ENCODE results near the gene AMOTL1. TPM values are rescaled to one million over a fixed set of nuclear protein-coding genes. Genes with fewer than 3 reads are reported as not detected.

Gene AMOTL1
- total RNA-seq, 2 donors from 2014 or later: 56.7 to 59.5 TPM

DNA sequence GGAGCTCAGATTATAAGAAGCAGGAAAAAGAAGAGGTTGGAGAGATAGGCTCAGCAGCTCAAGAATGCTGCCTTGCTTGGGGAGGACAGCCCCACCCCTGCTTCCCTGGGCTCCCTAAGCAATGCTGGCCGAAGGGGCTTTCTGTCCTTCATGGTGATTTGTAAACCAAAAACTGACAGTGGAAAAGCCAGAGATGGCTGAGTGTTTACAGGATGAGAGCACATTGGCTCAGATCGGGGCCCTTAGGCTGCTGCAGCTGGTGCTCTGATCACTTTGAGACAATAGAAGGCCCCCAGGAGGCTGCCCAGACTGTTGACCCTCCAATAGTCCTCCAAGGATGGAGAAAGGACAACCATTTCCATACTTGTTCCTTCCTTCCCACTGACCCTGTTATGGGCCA, 28.8 kb upstream of the AMOTL1 start:
- H3K4me1 ChIP-seq: peaks cover 0 to 9% of the 10 kb centered on the region in 2 donors
- no peak overlapping the region for H3K4me3 ChIP-seq
- no peaks in the 10 kb centered on the region for H3K27me3 ChIP-seq
- H3K36me3 ChIP-seq: no peaks in the 10 kb centered on the region
- no peak overlapping the region for H3K27ac ChIP-seq
- no peak for DNase-seq (ENCODE audit: low spot score)
- H3K9me3 ChIP-seq: no peaks in the 10 kb centered on the region
- TF ChIP-seq, protein P1, sequence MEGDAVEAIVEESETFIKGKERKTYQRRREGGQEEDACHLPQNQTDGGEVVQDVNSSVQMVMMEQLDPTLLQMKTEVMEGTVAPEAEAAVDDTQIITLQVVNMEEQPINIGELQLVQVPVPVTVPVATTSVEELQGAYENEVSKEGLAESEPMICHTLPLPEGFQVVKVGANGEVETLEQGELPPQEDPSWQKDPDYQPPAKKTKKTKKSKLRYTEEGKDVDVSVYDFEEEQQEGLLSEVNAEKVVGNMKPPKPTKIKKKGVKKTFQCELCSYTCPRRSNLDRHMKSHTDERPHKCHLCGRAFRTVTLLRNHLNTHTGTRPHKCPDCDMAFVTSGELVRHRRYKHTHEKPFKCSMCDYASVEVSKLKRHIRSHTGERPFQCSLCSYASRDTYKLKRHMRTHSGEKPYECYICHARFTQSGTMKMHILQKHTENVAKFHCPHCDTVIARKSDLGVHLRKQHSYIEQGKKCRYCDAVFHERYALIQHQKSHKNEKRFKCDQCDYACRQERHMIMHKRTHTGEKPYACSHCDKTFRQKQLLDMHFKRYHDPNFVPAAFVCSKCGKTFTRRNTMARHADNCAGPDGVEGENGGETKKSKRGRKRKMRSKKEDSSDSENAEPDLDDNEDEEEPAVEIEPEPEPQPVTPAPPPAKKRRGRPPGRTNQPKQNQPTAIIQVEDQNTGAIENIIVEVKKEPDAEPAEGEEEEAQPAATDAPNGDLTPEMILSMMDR (IDR thresholded peaks at IDR 0.05): no peak

GRCh38 chr11:94740083-94741021, 27.8 kb upstream of the AMOTL1 start:
- Histone ChIP-seq H3K27me3 (no peaks in the 10 kb centered on the region), H3K27ac (peak overlapping the region in 1 of 2 donors; percentile 33), H3K4me1 (peaks cover 0 to 9% of the 10 kb centered on the region in 2 donors), H3K4me3 (peak overlapping the region; percentile 49 to 64), H3K36me3 (no peaks in the 10 kb centered on the region), H3K9me3 (no peaks in the 10 kb centered on the region)
- DNase-seq (ENCODE audit: low spot score): no peak
- TF ChIP-seq, protein P1 (IDR thresholded peaks at IDR 0.05): no peak

- Histone ChIP-seq H3K36me3 (no peaks in the 10 kb centered on the region), H3K4me3 (peak overlapping the region; percentile 49 to 64), H3K27ac (peak overlapping the region; percentile 25 to 33), H3K4me1 (peaks cover 0 to 9% of the 10 kb centered on the region in 2 donors), H3K9me3 (no peaks in the 10 kb centered on the region), H3K27me3 (no peaks in the 10 kb centered on the region)
- no peak for DNase-seq (ENCODE audit: low spot score)
- TF ChIP-seq, protein P1 (IDR thresholded peaks at IDR 0.05): peak; percentile 36 to 66
Measured at GRCh38 chr11:94741022-94741679, 27.0 kb upstream of the AMOTL1 start.

- Histone ChIP-seq H3K9me3 (no peaks in the 10 kb centered on the region), H3K27ac (no peak overlapping the region), H3K4me1 (peaks cover 0 to 12% of the 10 kb centered on the region in 2 donors), H3K4me3 (no peak overlapping the region), H3K36me3 (no peaks in the 10 kb centered on the region), H3K27me3 (no peaks in the 10 kb centered on the region)
- DNase-seq (ENCODE audit: low spot score): no peak
- TF ChIP-seq, protein P1 (IDR thresholded peaks at IDR 0.05): no peak
Measured at GRCh38 chr11:94742665-94743064, 25.5 kb upstream of the AMOTL1 start.

- no peak overlapping the region for H3K27ac ChIP-seq
- TF ChIP-seq, protein P1 (IDR thresholded peaks at IDR 0.05): no peak
Measured at GRCh38 chr11:94746721-94747120, 21.4 kb upstream of the AMOTL1 start.

More at GRCh38 chr11:94746721-94747120, 21.4 kb upstream of the AMOTL1 start:
- H3K27me3 ChIP-seq: no peaks in the 10 kb centered on the region
- no peaks in the 10 kb centered on the region for H3K9me3 ChIP-seq
- peaks cover 0 to 11% of the 10 kb centered on the region in 2 donors for H3K4me1 ChIP-seq
- H3K4me3 ChIP-seq: no peak overlapping the region
- H3K36me3 ChIP-seq: no peaks in the 10 kb centered on the region
- DNase-seq (ENCODE audit: low spot score): no peak

All from right atrium auricular region (tissue), 2 donors.